OCI-LY3 (cell line): ENCODE data around the gene POLR3H.

ENCODE experiments used
- H2AFZ ChIP-seq: fragments of 200-600, 300-600 bp; shearing (Covaris generic); 2 replicates; pipeline ENCODE4 v1.6.0; 2014; ENCODE audit warnings: antibody characterized with exemption, low read depth, low read length
- H3K27ac ChIP-seq: fragments of 200-600, 300-600 bp; sonication (generic); 2 replicates; pipeline ENCODE4 v1.5.1; 2014; ENCODE audit warnings: mild to moderate bottlenecking, low read length, moderate library complexity, mixed read lengths
- H3K27me3 ChIP-seq: fragments of 200-600, 300-600 bp; sonication (generic); 2 replicates; pipeline ENCODE4 v1.6.1; 2014; ENCODE audit warnings: low read depth, low read length, mixed read lengths
- H3K36me3 ChIP-seq: fragments of 200-600, 300-600 bp; sonication (generic); replicated peaks from 2 replicates; pipeline ENCODE3; 2014; ENCODE audit warnings: low read depth, low read length, mixed read lengths
- H3K4me1 ChIP-seq: fragments of 300-600, 200-600 bp; sonication (generic); 2 replicates; pipeline ENCODE4 v1.6.1; 2014; ENCODE audit warnings: low read length, mixed read lengths
- H3K4me2 ChIP-seq: fragments of 200-600, 300-600 bp; sonication (generic); 2 replicates; pipeline ENCODE4 v1.6.1; 2014; ENCODE audit warnings: low read length, mixed read lengths
- H3K4me3 ChIP-seq: fragments of 300-600, 200-600 bp; sonication (generic); 2 replicates; pipeline ENCODE4 v1.5.1; 2014; ENCODE audit warnings: antibody characterized with exemption, mild to moderate bottlenecking, low read length, moderate library complexity
- H3K79me2 ChIP-seq: fragments of 300-600, 200-600 bp; shearing (Covaris generic); 2 replicates; pipeline ENCODE4 v1.6.1; 2014; ENCODE audit warnings: mild to moderate bottlenecking, low read length, mixed read lengths
- H3K9ac ChIP-seq: fragments of 300-600, 200-600 bp; shearing (Covaris generic); 2 replicates; pipeline ENCODE4 v1.6.0; 2014; ENCODE audit warnings: mild to moderate bottlenecking, low read length, moderate library complexity
- H3K9me3 ChIP-seq: fragments of 200-600, 300-600 bp; shearing (Covaris generic); 2 replicates; pipeline ENCODE4 v1.6.1; 2014; ENCODE audit warnings: low read length, mixed read lengths; ENCODE audit not compliant: insufficient read depth
- H4K20me1 ChIP-seq: fragments of 200-600, 300-600 bp; sonication (generic); 2 replicates; pipeline ENCODE4 v1.6.1; 2016; ENCODE audit warnings: low read length, mixed read lengths; ENCODE audit not compliant: insufficient read depth
- EZH2phosphoT487 ChIP-seq: fragments of 200-600 bp; shearing (Covaris generic); IDR thresholded peaks from 2 replicates; pipeline ENCODE4 v1.6.1; 2018; ENCODE audit warnings: antibody characterized with exemption, mixed run types, low read depth
- TF ChIP-seq, protein P1 (sequence below): fragments of 200-600, 300-600 bp; sonication (generic); IDR thresholded peaks from 2 replicates; pipeline ENCODE4 v1.5.1; 2014; ENCODE audit warnings: antibody characterized with exemption, low read length, low read depth

Gene POLR3H

DNA sequence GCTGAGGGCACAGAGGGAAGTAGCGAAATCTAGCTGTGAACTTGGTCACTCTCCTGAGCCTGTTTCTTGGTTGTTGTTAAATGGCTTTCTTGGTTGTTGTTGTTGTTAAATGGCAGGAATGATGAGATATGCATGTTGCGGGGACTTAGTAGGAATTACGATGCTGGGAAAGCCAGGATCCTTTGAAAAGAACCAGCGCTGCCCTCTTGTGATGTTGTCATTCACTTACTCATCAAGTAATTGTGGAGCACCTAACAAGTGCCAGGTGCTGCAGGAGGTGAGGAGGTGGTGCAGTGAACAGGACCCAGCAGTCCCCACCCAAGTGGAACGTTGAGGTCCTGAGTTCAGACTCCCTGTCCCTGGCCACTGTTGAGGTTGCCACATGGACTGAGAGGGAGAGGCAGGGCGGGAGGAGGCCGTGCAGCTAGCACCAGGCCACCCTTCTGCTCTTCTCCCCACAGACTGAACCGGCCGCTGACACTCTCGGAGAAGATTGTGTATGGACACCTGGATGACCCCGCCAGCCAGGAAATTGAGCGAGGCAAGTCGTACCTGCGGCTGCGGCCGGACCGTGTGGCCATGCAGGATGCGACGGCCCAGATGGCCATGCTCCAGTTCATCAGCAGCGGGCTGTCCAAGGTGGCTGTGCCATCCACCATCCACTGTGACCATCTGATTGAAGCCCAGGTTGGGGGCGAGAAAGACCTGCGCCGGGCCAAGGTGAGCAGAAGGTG, 36.8 kb downstream of the POLR3H start:
- Histone ChIP-seq H3K9me3 (no peaks in the 10 kb centered on the region), H3K27me3 (no peaks in the 10 kb centered on the region), H3K27ac (no peak overlapping the region), H3K4me2 (no peak overlapping the region), H2AFZ (no peak overlapping the region), H3K4me3 (no peak overlapping the region), H4K20me1 (no peaks in the 10 kb centered on the region), H3K9ac (no peak overlapping the region), H3K79me2 (no peaks in the 10 kb centered on the region), H3K36me3 (peaks cover 21% of the 10 kb centered on the region), H3K4me1 (no peaks in the 10 kb centered on the region)
- TF ChIP-seq, protein P1, sequence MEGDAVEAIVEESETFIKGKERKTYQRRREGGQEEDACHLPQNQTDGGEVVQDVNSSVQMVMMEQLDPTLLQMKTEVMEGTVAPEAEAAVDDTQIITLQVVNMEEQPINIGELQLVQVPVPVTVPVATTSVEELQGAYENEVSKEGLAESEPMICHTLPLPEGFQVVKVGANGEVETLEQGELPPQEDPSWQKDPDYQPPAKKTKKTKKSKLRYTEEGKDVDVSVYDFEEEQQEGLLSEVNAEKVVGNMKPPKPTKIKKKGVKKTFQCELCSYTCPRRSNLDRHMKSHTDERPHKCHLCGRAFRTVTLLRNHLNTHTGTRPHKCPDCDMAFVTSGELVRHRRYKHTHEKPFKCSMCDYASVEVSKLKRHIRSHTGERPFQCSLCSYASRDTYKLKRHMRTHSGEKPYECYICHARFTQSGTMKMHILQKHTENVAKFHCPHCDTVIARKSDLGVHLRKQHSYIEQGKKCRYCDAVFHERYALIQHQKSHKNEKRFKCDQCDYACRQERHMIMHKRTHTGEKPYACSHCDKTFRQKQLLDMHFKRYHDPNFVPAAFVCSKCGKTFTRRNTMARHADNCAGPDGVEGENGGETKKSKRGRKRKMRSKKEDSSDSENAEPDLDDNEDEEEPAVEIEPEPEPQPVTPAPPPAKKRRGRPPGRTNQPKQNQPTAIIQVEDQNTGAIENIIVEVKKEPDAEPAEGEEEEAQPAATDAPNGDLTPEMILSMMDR, result no peak
- TF ChIP-seq EZH2phosphoT487, result no peak

DNA sequence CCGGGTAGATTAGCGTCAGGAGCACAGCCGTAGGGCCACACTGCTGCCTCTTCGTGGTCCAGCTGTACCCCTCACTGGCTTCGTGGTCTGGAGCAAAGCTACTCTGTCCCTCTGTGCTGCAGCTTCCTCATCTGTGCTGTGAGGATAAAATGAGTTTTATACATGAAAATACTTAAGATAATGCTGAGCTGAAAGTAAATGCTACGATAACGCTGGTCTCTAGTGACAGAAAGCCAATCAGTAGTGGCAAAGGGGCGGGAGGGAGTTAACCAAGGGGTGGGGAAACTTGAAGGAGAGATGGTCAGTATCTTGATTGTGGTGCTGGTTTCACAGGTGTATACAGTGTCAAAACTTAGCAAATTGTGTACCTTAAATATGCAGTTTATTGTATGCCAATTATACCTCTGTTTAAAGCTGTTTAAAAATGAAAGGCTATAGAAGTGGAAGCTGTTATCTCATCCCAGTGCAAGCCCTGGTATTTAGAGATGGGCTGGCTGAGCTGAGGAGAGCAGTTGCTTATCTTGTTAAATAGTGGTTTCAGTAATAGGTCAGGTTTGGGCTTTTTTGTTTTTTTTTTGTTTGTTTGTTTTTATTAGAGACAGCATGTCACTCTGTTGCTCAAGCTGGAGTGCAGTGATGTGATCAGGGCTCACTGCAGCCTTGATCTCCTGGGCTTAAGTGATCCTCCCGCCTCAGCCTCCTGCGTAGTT, 38.6 kb downstream of the POLR3H start:
- Histone ChIP-seq H3K4me1 (no peaks in the 10 kb centered on the region), H3K27me3 (no peaks in the 10 kb centered on the region), H3K4me3 (no peak overlapping the region), H3K36me3 (peaks cover 16% of the 10 kb centered on the region), H2AFZ (no peak overlapping the region), H3K79me2 (no peaks in the 10 kb centered on the region), H3K9ac (no peak overlapping the region), H4K20me1 (no peaks in the 10 kb centered on the region), H3K9me3 (no peaks in the 10 kb centered on the region), H3K4me2 (no peak overlapping the region), H3K27ac (no peak overlapping the region)
- no peak for TF ChIP-seq EZH2phosphoT487
- TF ChIP-seq, protein P1, result no peak

DNA sequence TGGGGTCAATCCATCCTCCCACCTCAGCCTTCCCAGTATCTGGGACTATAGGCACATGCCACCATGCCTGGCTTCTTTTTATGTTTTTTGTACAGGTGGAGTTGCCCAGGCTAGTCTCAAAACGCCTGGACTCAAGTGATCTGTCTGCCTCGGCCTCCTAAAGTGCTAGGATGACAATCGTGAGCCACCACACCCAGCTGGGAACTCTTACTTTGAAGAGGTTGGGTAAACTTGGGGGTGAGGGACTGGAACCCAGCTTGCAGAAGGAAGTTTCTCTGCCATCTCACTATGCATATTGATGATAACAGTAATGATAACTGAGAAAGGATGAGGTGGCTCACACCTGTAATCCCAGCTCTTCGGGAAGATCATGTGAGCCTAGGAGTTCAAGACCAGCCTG, 39.5 kb downstream of the POLR3H start:
- H3K9ac ChIP-seq, result no peak overlapping the region
- TF ChIP-seq, protein P1, result no peak
- TF ChIP-seq EZH2phosphoT487, result no peak
- H3K79me2 ChIP-seq, result no peaks in the 10 kb centered on the region
- no peak overlapping the region for H2AFZ ChIP-seq
- H3K36me3 ChIP-seq, result peaks cover 18% of the 10 kb centered on the region
- no peak overlapping the region for H3K4me3 ChIP-seq
- H4K20me1 ChIP-seq, result no peaks in the 10 kb centered on the region
- no peaks in the 10 kb centered on the region for H3K27me3 ChIP-seq
- no peaks in the 10 kb centered on the region for H3K9me3 ChIP-seq
- no peak overlapping the region for H3K27ac ChIP-seq
- no peak overlapping the region for H3K4me2 ChIP-seq
- H3K4me1 ChIP-seq, result no peaks in the 10 kb centered on the region

DNA sequence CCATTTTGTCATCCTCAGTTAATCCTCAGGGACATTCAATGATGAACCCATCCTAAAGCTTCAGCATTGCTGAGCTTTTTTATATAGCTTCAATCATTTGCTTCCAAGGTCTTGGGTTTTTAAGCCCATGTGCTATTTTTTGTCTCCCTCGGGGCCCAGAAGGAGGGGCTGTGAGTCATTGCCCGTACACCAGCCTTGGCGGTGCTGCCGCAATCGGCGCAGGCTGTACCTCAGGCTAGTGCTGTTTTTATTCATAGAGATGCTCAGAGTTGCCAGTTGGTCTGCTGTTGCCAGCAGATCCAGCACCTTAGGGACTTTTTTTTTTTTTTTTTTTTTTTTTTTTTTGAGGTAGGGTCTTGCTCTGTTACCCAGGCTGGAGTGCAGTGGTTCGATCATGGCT, 39.9 kb downstream of the POLR3H start:
- Histone ChIP-seq H3K79me2 (no peaks in the 10 kb centered on the region), H3K4me2 (no peak overlapping the region), H3K9ac (no peak overlapping the region), H3K4me3 (no peak overlapping the region), H3K36me3 (peaks cover 22% of the 10 kb centered on the region), H3K9me3 (no peaks in the 10 kb centered on the region), H3K4me1 (no peaks in the 10 kb centered on the region), H2AFZ (no peak overlapping the region), H3K27me3 (no peaks in the 10 kb centered on the region), H3K27ac (no peak overlapping the region), H4K20me1 (no peaks in the 10 kb centered on the region)
- TF ChIP-seq EZH2phosphoT487, result no peak
- TF ChIP-seq, protein P1, result no peak
